Gastroesophageal sphincter (tissue), 4 donors: Measurements from ENCODE around the gene C11orf58. TPM values are rescaled to one million over a fixed set of nuclear protein-coding genes. Genes with fewer than 3 reads are reported as not detected.

ENCODE experiments used
- ATAC-seq: fragments of 150-250 bp; one replicate; pipeline ENCODE4 v1.9.1; 2016; ENCODE audit warnings: mild to moderate bottlenecking, moderate library complexity
- H3K27ac ChIP-seq, 4 donors: fragments of 200-600 bp; sonication (generic) in 3 of 4; 1 replicate in 3 of 4; 2 replicates in 1 of 4; pipeline ENCODE4 v1.5.1; 2016 to 2019
- H3K27me3 ChIP-seq: fragments of 200-600 bp; sonication (generic); one replicate; pipeline ENCODE4 v1.5.1; 2019
- H3K36me3 ChIP-seq, 2 donors: fragments of 200-600 bp; sonication (generic); one replicate each; pipeline ENCODE4 v1.5.1; 2019; ENCODE audit warnings: control low read depth in 1 of 2
- H3K4me1 ChIP-seq, 3 donors: fragments of 200-600 bp; sonication (generic); 1 replicate in 2 of 3; 2 replicates in 1 of 3; pipeline ENCODE4 v1.5.1; 2016 to 2019; ENCODE audit warnings: control low read depth in 2 of 3
- H3K4me3 ChIP-seq, 2 donors: fragments of 200-600 bp; sonication (generic); one replicate each; pipeline ENCODE4 v1.5.1; 2019; ENCODE audit warnings: mild to moderate bottlenecking in 1 of 2, moderate library complexity in 1 of 2
- H3K9me3 ChIP-seq, 3 donors: fragments of 200-600 bp; sonication (generic); one replicate each; pipeline ENCODE4 v1.5.1; 2017 to 2019; ENCODE audit warnings: control low read depth in 2 of 3
- CTCF ChIP-seq, 4 experiments: fragments of 200-600 bp in 2 of 4; fragments of 450-650 bp in 2 of 4; sonication (generic) in 1 of 4; IDR thresholded peaks; one replicate each; pipeline ENCODE4 v1.5.1; 2017 to 2019; ENCODE audit warnings: antibody characterized with exemption in 4 of 4, mild to moderate bottlenecking in 2 of 4, moderate library complexity in 2 of 4
- EP300 ChIP-seq: sonication (generic); formaldehyde crosslinking; IDR thresholded peaks from one replicate; pipeline ENCODE4 v1.6.1; 2017; ENCODE audit warnings: antibody characterized with exemption, mild to moderate bottlenecking
- POLR2A ChIP-seq, 2 donors: fragments of 450-650 bp; IDR thresholded peaks; one replicate each; pipeline ENCODE4 v1.6.1; 2017; ENCODE audit warnings: antibody characterized with exemption in 2 of 2, mild to moderate bottlenecking in 2 of 2, moderate library complexity in 1 of 2
- POLR2AphosphoS5 ChIP-seq: sonication (generic); formaldehyde crosslinking; IDR thresholded peaks from one replicate; pipeline ENCODE4 v1.6.1; 2017; ENCODE audit warnings: antibody characterized with exemption
- WGBS, 2 donors: methylation state at CpG; one replicate each; pipeline ENCODE4 v1.1.5; 2018; ENCODE audit warnings: low coverage in 1 of 2; 5-methylcytosine and 5-hydroxymethylcytosine counted together
- total RNA-seq, 4 donors: library from RNA; depleted of rRNA; stranded (reverse); fragments of >200 nt; gene quantifications; one replicate each; pipeline ENCODE4 v1.1.0, GENCODE V29; 2016

Gene C11orf58
- total RNA-seq, 4 donors from 2014 or later, result 150 to 188 (median 175) TPM

GRCh38 chr11:16744128-16744725 lies 5.8 kb downstream of the C11orf58 start:
- Histone ChIP-seq H3K4me1 (peaks cover 13 to 77% (median 26%) of the 10 kb centered on the region in 3 donors), H3K4me3 (no peak overlapping the region), H3K27me3 (no peaks in the 10 kb centered on the region), H3K36me3 (peaks cover under 1 to 56% of the 10 kb centered on the region in 2 donors), H3K9me3 (no peaks in the 10 kb centered on the region), H3K27ac (no peak overlapping the region)
- no peak for ATAC-seq
- 87 to 88% methylated on average over 5 of the region's 5 CpGs for WGBS, 2 donors
- TF ChIP-seq POLR2A (IDR thresholded peaks at IDR 0.05), result no peak
- TF ChIP-seq CTCF (IDR thresholded peaks at IDR 0.05), result no peak
- no peak for TF ChIP-seq POLR2AphosphoS5

- ATAC-seq, result no peak
- TF ChIP-seq POLR2A (IDR thresholded peaks at IDR 0.05), result no peak
- no peak for TF ChIP-seq POLR2AphosphoS5
- TF ChIP-seq CTCF (IDR thresholded peaks at IDR 0.05), result no peak
- TF ChIP-seq EP300, result no peak
- Histone ChIP-seq H3K9me3 (no peaks in the 10 kb centered on the region), H3K36me3 (peaks cover 9 to 75% of the 10 kb centered on the region in 2 donors), H3K4me1 (peaks cover 6 to 62% (median 16%) of the 10 kb centered on the region in 3 donors), H3K27ac (no peak overlapping the region), H3K27me3 (no peaks in the 10 kb centered on the region), H3K4me3 (no peak overlapping the region)
- 59 to 82% methylated on average over 2 of the region's 2 CpGs for WGBS, 2 donors
These were observed 7.6 kb downstream of the C11orf58 start for GRCh38 chr11:16745950-16746605.

GRCh38 chr11:16749092-16749491 lies 10.6 kb downstream of the C11orf58 start:
- peaks cover 13 to 100% of the 10 kb centered on the region in 2 donors for H3K36me3 ChIP-seq
- no peak for ATAC-seq
- TF ChIP-seq EP300 (no peak), POLR2A (IDR thresholded peaks at IDR 0.05) (no peak), CTCF (IDR thresholded peaks at IDR 0.05) (no peak), POLR2AphosphoS5 (no peak)
- no peaks in the 10 kb centered on the region for H3K9me3 ChIP-seq
- peaks cover 0 to 32% (median 5%) of the 10 kb centered on the region in 3 donors for H3K4me1 ChIP-seq
- no peak overlapping the region for H3K27ac ChIP-seq
- H3K27me3 ChIP-seq, result no peaks in the 10 kb centered on the region
- WGBS, 2 donors, result 60 to 100% methylated on average over 1 of the region's 1 CpG
- H3K4me3 ChIP-seq, result no peak overlapping the region

GRCh38 chr11:16749666-16750065 lies 11.2 kb downstream of the C11orf58 start:
- no peaks in the 10 kb centered on the region for H3K9me3 ChIP-seq
- ATAC-seq, result no peak
- H3K4me1 ChIP-seq, result peaks cover 0 to 26% (median 2%) of the 10 kb centered on the region in 3 donors
- WGBS, 2 donors, result 91 to 100% methylated on average over 1 of the region's 2 CpGs
- peaks cover 13 to 100% of the 10 kb centered on the region in 2 donors for H3K36me3 ChIP-seq
- H3K27me3 ChIP-seq, result no peaks in the 10 kb centered on the region
- H3K4me3 ChIP-seq, result no peak overlapping the region
- H3K27ac ChIP-seq, result no peak overlapping the region
- no peak for TF ChIP-seq POLR2A (IDR thresholded peaks at IDR 0.05)
- no peak for TF ChIP-seq CTCF (IDR thresholded peaks at IDR 0.05)
- TF ChIP-seq POLR2AphosphoS5, result no peak
- TF ChIP-seq EP300, result no peak

GRCh38 chr11:16750417-16750816 lies 12.0 kb downstream of the C11orf58 start:
- Histone ChIP-seq H3K9me3 (no peaks in the 10 kb centered on the region), H3K27ac (no peak overlapping the region), H3K4me3 (no peak overlapping the region), H3K36me3 (peaks cover 13 to 100% of the 10 kb centered on the region in 2 donors), H3K4me1 (peaks cover 0 to 19% (median 2%) of the 10 kb centered on the region in 3 donors), H3K27me3 (no peaks in the 10 kb centered on the region)
- no peak for ATAC-seq
- 20 to 100% methylated on average over 1 of the region's 1 CpG for WGBS, 2 donors
- TF ChIP-seq POLR2A (IDR thresholded peaks at IDR 0.05) (no peak), EP300 (no peak), CTCF (IDR thresholded peaks at IDR 0.05) (no peak), POLR2AphosphoS5 (no peak)
